Measurements from ENCODE around the gene MTM1. TPM values are rescaled to one million over a fixed set of nuclear protein-coding genes. Genes with fewer than 3 reads are reported as not detected.

MTM1 gene
- polyA plus RNA-seq, 2 of the 4 experiments (the other 2 are of a cell fraction): 8.5 to 9.0 TPM

- TF ChIP-seq CEBPB (IDR thresholded peaks at IDR 0.05) (no peak), RFX5 (IDR thresholded peaks at IDR 0.05) (no peak), ZFP36 (IDR thresholded peaks at IDR 0.05; ENCODE audit: borderline replicate concordance, partially characterized antibody) (no peak), ZC3H11A (IDR thresholded peaks at IDR 0.05) (no peak), RARB (CRISPR knock-in tag; IDR thresholded peaks at IDR 0.05) (no peak), BCL3 (IDR thresholded peaks at IDR 0.05) (no peak), JUN (IDR thresholded peaks at IDR 0.05) (no peak), KDM1A (IDR thresholded peaks at IDR 0.05; ENCODE audit: low read depth) (no peak), EP300 (IDR thresholded peaks at IDR 0.05) (no peak), CBX8 (IDR thresholded peaks at IDR 0.05) (no peak), TP53 (CRISPR knock-in tag; IDR thresholded peaks at IDR 0.05) (no peak), ZSCAN20 (CRISPR knock-in tag; IDR thresholded peaks at IDR 0.05) (no peak), NR3C1 (IDR thresholded peaks at IDR 0.05) (no peak), HES2 (IDR thresholded peaks at IDR 0.05) (no peak), KDM5A (IDR thresholded peaks at IDR 0.05) (no peak), MYC (IDR thresholded peaks at IDR 0.05; ENCODE audit: borderline replicate concordance, low read length) (no peak), EHMT2 (IDR thresholded peaks at IDR 0.05; ENCODE audit: low read depth) (no peak), NFE2L2 (conservative IDR thresholded peaks at IDR 0.05; ENCODE audit: low read length) (no peak), CHD2 (IDR thresholded peaks at IDR 0.05; ENCODE audit: low read length, partially characterized antibody) (no peak)
- no peak for FAIRE-seq
- H3K4me3 ChIP-seq: no peak overlapping the region
- 93% methylated on average over 5 of the region's 5 CpGs for WGBS (ENCODE audit: missing lambda C conversion rate)
- ChIA-PET POLR2A (no interaction called here), CTCF (no interaction called here)
- H3K27ac ChIP-seq: no peak overlapping the region
- H3K4me2 ChIP-seq: no peak overlapping the region
- no peak for ATAC-seq
- no peak for DNase-seq (ENCODE audit: low read depth in 1 of 2, low spot score in 1 of 2)
- no peaks in the 10 kb centered on the region for H3K4me1 ChIP-seq
- no peaks in the 10 kb centered on the region for H3K9me3 ChIP-seq
Measured at GRCh38 chrX:150607201-150607600, 38.8 kb downstream of the MTM1 start.

GRCh38 chrX:150610043-150610442 lies 41.6 kb downstream of the MTM1 start:
- ChIA-PET POLR2A (no interaction called here), CTCF (no interaction called here)
- DNase-seq (ENCODE audit: low read depth in 1 of 2, low spot score in 1 of 2): no peak
- H3K9me3 ChIP-seq: no peaks in the 10 kb centered on the region
- no peaks in the 10 kb centered on the region for H3K4me1 ChIP-seq
- H3K4me2 ChIP-seq: no peak overlapping the region
- TF ChIP-seq SREBF2 (IDR thresholded peaks at IDR 0.05) (no peak), CEBPB (IDR thresholded peaks at IDR 0.05) (no peak), ELK1 (IDR thresholded peaks at IDR 0.05; ENCODE audit: low read depth, low read length) (no peak), RFX5 (IDR thresholded peaks at IDR 0.05) (no peak), FOXS1 (CRISPR knock-in tag; IDR thresholded peaks at IDR 0.05) (no peak), REST (IDR thresholded peaks at IDR 0.05) (no peak), RARB (CRISPR knock-in tag; IDR thresholded peaks at IDR 0.05) (no peak), USF2 (IDR thresholded peaks at IDR 0.05) (no peak), ATOH8 (CRISPR knock-in tag; IDR thresholded peaks at IDR 0.05; ENCODE audit: low read depth) (no peak), ZNF302 (CRISPR knock-in tag; IDR thresholded peaks at IDR 0.05) (no peak), NPAS2 (CRISPR knock-in tag; IDR thresholded peaks at IDR 0.05; ENCODE audit: borderline replicate concordance) (no peak), NFE2L2 (conservative IDR thresholded peaks at IDR 0.05; ENCODE audit: low read length) (no peak), HEYL (CRISPR knock-in tag; IDR thresholded peaks at IDR 0.05) (no peak), GATA3 (IDR thresholded peaks at IDR 0.05; ENCODE audit: borderline replicate concordance) (no peak), BCL3 (IDR thresholded peaks at IDR 0.05) (no peak), TFCP2L1 (CRISPR knock-in tag; IDR thresholded peaks at IDR 0.05) (no peak)
- H3K4me3 ChIP-seq: no peak overlapping the region
- H3K27ac ChIP-seq: no peak overlapping the region
- no peak for ATAC-seq
- no peak for FAIRE-seq

Data from A549 (cell line).